Measurements from ENCODE around the gene RARB.

Gene RARB

GRCh38 chr3:25500706-25501210, 72.7 kb downstream of the RARB start:
- no peak overlapping the region for H3K4me3 ChIP-seq (ENCODE audit: low read depth, low read length)

DNA sequence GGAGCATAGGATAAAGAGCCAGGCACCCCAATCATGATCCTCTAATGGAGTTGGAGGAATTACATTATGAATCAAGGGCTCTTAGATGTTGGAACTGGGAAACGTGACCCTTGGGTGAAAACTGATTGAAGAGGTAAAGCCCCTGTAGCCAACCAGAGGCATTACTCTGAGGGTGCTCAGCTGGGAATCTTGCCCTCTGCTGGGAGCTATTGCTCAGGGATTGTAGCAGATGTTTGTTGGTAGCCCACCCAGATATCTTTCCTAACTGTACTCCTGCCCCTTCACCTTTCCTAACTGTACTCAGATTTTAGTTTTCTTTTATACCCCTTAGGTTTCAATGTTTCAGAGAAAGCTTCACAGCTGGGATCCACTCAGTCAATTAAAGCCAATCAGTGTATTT, 74.2 kb downstream of the RARB start:
- no peak overlapping the region for H3K4me3 ChIP-seq (ENCODE audit: low read depth, low read length)

GRCh38 chr3:25503898-25504301, 75.8 kb downstream of the RARB start:
- no peak overlapping the region for H3K4me3 ChIP-seq (ENCODE audit: low read depth, low read length)

GRCh38 chr3:25505581-25505980, 77.5 kb downstream of the RARB start:
- H3K4me3 ChIP-seq (ENCODE audit: low read depth, low read length): no peak overlapping the region

GRCh38 chr3:25507811-25508210, 79.7 kb downstream of the RARB start:
- H3K4me3 ChIP-seq (ENCODE audit: low read depth, low read length): no peak overlapping the region

DNA sequence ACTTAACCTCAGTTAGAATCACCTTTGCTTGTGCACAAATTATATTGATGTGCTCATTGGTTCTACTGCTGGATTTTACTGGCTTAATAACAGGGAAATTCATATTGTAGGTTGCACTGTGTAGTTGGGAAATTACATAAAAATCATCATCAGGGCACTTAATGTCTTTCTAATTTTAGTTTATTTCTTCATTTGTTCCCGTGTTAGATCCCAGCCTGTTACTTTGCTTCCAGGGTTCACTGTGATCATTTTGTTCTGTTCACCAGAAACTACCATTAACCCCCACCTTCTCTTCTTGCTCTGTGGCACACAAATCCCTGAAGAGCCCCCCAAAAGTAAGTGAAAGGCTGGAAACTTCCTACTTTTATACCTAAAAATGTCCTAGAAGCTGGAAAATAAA, 80.4 kb downstream of the RARB start:
- H3K4me3 ChIP-seq (ENCODE audit: low read depth, low read length): no peak overlapping the region

DNA sequence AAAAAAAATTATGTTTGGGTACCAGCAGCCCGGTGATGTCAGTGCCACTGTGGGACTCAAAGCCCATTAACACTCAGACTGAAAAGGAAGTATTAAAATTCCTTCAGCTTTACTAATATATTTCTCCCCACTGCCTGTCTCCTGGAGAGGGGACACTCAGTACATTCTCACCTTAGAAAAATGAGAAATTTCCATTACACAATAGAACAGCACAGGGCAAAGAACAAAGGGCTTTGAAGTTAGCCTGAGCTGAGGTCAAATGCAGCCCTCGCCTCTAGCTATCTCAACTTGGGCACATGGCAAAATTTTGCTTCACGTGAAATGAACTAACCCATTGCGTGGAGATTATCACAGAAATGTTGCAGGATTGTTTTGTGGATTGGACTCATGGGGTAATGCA, 80.8 kb downstream of the RARB start:
- H3K4me3 ChIP-seq (ENCODE audit: low read depth, low read length): no peak overlapping the region

- no peak overlapping the region for H3K4me3 ChIP-seq (ENCODE audit: low read depth, low read length)
These were observed 82.7 kb downstream of the RARB start for GRCh38 chr3:25510797-25511196.

- H3K4me3 ChIP-seq (ENCODE audit: low read depth, low read length): no peak overlapping the region
These were observed 84.1 kb downstream of the RARB start for GRCh38 chr3:25511972-25512721.

DNA sequence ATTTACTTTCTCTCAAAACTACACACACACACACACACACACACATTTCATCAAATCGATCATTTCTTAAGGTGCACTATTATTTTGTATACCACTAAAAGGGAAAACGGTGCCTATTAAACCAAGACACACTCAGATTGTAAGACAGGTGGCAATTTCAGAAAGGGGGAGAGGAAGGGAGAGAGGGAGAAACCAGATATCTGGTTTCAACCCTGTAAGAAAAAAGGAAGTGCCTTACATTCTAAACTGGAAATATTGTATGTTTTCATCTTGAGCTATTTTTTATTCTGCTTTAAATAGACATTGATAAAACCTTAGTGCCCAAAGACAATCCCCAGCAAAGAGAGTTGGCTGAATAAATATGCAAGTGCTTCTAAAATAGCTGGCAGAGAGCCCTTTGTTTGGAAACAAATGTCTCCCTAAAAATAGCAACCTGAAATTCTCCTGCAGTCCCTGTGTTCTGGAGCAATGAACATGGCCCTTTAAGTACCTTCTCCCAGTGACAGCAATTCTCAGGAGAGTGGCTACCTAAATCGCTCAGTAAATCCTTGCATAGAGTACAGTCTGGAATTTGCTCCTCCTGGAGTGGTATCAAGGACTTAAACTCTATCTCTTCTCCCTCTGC, 85.7 kb downstream of the RARB start:
- H3K4me3 ChIP-seq (ENCODE audit: low read depth, low read length): no peak overlapping the region

GRCh38 chr3:25515171-25515570, 87.1 kb downstream of the RARB start:
- no peak overlapping the region for H3K4me3 ChIP-seq (ENCODE audit: low read depth, low read length)

DNA sequence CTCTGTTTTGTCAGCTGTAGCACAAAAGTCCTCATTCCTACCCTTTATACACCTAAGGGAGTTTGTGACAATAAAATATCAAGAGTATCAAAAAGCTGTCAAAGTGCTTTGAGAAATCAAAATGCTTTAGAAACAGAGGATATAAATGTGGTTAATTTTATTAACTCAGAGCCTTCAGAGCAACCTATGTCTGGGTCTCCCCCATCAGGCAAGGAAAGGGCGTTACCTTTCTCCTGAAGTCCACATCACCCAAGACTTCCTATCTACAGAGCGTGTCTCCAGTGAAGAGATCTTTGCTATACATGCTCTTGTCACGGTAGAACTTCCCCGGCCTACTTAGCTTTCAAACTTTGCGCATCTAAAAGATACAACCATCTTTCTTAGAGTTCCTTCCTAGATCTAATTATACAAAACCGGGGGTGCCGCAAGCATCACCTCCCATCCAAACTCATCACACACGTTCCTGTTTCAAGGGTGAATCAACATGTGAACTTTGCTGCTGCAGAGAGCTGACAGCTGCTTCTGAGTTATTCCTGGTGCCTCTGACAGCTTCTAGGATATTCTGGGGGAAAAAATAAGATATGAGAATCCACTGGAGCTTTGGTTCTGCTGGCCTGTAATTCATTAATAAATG, 93.0 kb downstream of the RARB start:
- no peak overlapping the region for H3K4me3 ChIP-seq (ENCODE audit: low read depth, low read length)

GRCh38 chr3:25527336-25527735, 99.3 kb downstream of the RARB start:
- no peak overlapping the region for H3K4me3 ChIP-seq (ENCODE audit: low read depth, low read length)

DNA sequence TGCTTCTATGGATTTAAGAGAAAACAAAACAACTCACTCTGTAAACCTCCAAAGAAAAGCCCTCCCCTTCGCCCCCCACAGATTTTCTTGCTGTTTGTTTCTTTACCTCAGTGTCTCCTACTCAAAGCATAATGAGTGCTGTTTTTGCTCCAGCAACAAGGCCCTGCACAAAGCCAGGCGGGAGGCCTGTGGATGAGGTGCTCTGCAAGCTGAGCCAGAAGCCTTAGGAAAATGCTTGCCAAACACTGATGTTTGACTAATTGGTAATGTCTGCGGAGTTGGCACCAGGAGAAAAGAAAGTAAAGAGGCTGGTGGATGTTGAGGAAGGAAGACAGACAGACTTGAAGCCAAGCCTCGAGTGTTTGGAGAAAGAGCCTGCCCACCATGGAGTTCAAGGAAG, 99.7 kb downstream of the RARB start:
- no peak overlapping the region for H3K4me3 ChIP-seq (ENCODE audit: low read depth, low read length)

- no peak overlapping the region for H3K4me3 ChIP-seq (ENCODE audit: low read depth, low read length)
These were observed 103.9 kb downstream of the RARB start for GRCh38 chr3:25531971-25532370.

- no peak overlapping the region for H3K4me3 ChIP-seq (ENCODE audit: low read depth, low read length)
These were observed 104.5 kb downstream of the RARB start for GRCh38 chr3:25532431-25533162.

DNA sequence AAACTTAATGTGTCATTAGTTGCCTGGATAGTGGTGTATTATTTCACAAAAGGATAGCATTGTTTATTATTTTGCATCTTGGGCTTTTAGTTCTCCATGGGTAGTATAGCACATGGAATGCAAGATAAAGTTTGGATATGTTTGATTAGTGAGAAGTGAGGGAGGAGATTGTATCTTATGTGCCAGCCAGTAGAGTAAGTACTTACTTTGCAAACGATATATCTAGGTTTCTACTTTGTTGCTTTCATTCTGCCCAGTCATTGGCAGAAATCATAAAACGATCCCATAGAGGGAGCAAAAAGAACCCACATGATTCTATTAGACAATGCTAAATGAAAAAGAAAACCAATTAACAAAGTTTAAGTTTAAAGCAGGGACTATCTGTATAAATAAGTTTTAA, 105.3 kb downstream of the RARB start:
- H3K4me3 ChIP-seq (ENCODE audit: low read depth, low read length): no peak overlapping the region

GRCh38 chr3:25534007-25534406, 105.9 kb downstream of the RARB start:
- H3K4me3 ChIP-seq (ENCODE audit: low read depth, low read length): no peak overlapping the region

DNA sequence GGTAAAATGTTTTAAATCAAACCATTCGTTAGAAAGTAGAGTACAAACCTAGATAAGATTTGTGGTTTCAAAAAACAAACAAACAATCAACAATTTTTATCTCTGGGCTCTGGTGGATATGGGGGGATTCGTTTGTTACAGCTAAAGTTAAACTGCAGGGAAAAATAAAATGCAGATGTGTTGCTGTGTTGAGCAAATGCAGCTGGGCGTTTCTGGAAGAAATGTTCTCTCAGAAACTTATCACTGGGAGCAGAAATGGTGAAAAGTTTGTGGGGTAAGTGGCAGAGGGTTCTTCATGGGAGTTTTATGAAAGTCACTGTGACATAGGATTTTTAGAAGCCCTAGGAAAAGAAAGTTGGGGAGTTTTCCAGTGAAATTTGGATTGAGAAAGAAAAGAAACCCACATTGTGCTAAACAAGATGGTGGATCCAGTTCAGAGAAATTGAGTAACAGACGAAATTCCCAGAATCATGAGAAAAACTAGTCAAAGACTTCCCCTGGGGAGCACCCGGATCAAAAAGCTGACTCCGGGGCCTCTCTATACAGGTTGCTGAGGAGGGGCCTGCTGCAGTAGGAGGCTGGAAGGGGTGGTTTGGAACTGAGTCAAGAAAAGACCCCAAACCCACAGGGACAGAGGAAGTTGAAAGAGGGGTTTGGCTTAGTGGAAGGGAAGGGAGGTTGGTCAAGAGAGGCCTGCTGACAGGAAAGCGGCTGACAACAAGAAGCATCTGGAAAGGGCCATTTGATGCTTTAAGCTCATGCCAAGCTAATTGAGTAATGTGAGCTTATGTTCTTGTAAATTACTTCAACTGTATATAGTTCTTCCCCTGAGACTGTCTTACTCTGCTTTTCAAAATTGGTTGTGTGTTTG, 108.7 kb downstream of the RARB start:
- H3K4me3 ChIP-seq (ENCODE audit: low read depth, low read length): no peak overlapping the region

DNA sequence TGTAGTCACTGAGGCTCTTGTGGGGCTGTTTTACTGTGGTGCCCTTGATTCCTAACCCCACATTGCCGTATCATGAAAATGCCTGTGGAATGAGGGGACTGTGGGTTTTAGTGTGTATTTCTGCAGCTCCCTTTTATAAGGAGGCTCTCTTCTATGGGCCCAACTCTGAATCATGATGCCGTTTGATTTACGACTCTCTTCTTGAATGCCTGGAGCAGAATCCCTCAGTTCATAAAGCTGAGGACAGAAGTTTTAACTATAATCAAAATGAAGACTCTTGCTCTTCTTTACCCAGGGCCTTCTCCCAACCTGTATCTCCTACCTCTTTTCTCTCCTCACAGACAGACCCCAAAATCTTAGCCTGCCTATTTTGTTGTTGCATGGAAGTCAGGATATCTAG, 109.5 kb downstream of the RARB start:
- H3K4me3 ChIP-seq (ENCODE audit: low read depth, low read length): no peak overlapping the region

Measured in iPS-11a (cell line).